GM21360 (cell line): ENCODE results near the gene FAM110D.

Source experiments
- ATAC-seq: cut with Tn5 transposase; IDR thresholded peaks from one replicate; pipeline ENCODE4 v1.9.1; 2021; ENCODE audit warnings: mild to moderate bottlenecking, moderate library complexity; ENCODE audit not compliant: unreplicated experiment

FAM110D gene

GRCh38 chr1:26127235-26128163 lies 31.4 kb upstream of the FAM110D start:
- ATAC-seq = no peak

- no peak for ATAC-seq
Observed at GRCh38 chr1:26129778-26130177, 29.1 kb upstream of the FAM110D start.

- no peak for ATAC-seq
Observed at GRCh38 chr1:26130695-26131094, 28.2 kb upstream of the FAM110D start.

- no peak for ATAC-seq
Observed at GRCh38 chr1:26132128-26132833, 26.6 kb upstream of the FAM110D start.

DNA sequence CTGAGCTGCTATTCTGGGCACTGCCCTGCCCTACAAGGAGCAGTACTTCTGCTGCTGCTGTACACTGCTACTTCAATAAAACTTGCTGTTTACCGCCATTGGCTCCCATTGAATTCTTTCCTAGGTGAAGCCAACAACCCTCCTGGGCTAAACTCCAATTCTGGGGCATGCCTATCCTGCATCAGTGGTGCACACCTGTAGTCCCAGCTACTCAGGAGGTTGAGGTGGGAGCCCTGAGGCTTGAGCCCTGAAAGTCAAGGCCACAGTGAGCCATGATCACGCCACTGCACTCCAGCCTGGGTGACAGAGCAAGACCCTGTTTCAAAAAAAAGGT lies 26.1 kb upstream of the FAM110D start:
- ATAC-seq = no peak

DNA sequence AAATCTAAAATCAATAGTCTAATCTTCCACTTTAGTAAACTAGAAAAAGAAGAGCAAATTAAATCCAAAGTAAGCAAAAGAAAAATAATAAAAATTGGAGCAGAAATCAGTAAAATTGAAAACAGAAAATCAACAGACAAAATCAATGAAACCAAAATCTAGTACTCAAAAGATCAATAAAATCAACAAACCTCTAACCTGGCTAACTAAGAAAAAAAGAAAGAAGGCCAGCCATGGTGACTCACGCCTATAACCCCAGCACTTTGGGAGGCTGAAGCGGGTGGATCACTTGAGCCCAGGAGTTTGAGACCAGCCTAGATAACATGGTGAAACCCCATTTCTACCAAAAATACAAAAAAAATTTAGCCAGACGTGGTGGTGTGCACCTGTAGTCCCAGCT lies 24.4 kb upstream of the FAM110D start:
- ATAC-seq = no peak

DNA sequence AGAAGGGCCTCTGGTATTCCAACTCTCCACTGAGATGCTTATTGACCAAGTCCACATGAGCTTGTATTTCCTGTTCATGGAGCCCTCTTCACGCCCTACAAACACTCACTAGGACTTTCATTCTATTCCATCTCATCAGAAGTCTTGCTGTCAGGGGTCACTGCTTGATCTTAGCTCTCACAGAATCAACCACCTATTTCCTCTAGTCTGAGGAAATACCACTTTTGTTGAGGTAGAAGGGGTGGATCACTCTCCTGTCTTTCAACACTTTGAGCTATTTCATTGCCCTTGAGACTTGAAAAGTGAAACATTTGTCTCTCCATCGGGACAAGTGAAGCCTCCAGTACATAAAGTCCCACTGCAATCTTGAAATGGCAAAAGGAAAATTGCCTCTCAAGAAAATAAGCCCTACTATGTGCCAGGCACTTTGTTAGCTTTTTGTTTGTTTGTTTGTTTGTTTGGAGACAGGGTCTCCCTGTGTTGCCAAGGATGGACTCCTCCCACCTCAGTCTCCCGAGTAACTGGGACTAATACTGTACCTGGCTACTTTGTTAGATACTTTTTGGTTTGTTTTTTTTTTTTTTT lies 19.8 kb upstream of the FAM110D start:
- no peak for ATAC-seq

- ATAC-seq = no peak
Observed at GRCh38 chr1:26142159-26142558, 16.7 kb upstream of the FAM110D start.

DNA sequence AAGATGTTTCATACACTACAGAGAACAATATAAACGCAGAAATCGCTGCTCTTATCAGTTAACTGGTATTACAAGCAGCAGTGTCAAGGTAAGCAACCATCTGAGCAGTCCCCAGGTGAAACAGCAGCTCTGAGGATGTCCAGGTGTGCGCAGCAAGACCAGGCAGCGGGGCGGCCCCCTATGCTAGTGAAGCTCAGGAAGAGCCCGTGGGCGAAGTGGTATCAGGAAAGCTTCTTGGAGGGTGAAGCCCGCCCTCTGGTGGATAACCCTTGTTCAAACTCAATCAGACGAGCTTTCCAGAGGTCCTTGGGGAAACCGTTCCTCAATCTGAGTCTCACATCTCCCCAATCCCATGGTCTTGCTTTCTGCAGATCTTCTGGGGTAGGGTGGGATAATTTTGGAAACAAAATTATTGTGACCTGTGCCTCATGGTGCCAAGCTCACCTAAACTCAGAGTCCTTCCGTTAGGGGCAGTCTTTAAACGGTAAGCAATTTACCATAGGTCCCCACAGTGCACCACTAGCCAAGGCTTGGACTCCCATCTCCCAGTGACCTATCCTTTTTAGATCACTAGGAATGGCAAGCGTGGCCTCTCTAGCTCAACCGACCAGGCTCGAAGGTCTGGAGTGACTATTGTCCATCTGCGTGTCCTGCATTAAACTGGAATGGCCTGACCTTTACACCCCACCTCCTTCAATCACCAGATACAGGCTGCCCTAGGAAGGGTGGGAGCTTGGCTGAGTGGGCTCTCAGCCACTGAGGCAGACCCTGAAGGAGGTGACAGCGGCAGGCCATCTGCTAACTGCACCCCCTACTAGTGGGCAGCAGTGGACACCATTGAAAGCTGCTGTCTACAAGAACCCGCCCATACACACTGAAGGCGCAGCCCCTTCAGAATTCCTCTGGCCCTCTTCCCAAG lies 13.6 kb upstream of the FAM110D start:
- ATAC-seq = no peak

DNA sequence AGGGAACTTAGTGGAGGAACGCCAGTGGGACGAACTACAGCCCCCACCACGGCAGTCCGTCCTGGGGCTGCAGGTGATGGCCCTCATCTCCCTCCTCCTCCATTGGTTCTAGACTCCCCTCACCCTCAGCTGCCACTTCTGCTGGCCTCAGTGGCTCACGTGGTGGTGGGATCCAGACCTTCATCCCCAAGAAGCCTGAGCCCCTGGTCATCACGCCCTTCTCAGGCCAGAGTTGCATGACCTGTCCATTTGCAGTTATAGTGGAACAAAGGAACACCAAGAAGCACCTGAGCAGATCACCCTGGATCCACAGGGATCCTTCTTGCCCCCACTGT lies 13.0 kb upstream of the FAM110D start:
- no peak for ATAC-seq

- no peak for ATAC-seq
Observed at GRCh38 chr1:26148887-26149286, 10.0 kb upstream of the FAM110D start.

GRCh38 chr1:26153966-26154532 lies 4.8 kb upstream of the FAM110D start:
- no peak for ATAC-seq

- ATAC-seq = no peak
Observed at GRCh38 chr1:26154750-26155149, 4.1 kb upstream of the FAM110D start.

- no peak for ATAC-seq
Observed at GRCh38 chr1:26155370-26156284, 3.3 kb upstream of the FAM110D start.

DNA sequence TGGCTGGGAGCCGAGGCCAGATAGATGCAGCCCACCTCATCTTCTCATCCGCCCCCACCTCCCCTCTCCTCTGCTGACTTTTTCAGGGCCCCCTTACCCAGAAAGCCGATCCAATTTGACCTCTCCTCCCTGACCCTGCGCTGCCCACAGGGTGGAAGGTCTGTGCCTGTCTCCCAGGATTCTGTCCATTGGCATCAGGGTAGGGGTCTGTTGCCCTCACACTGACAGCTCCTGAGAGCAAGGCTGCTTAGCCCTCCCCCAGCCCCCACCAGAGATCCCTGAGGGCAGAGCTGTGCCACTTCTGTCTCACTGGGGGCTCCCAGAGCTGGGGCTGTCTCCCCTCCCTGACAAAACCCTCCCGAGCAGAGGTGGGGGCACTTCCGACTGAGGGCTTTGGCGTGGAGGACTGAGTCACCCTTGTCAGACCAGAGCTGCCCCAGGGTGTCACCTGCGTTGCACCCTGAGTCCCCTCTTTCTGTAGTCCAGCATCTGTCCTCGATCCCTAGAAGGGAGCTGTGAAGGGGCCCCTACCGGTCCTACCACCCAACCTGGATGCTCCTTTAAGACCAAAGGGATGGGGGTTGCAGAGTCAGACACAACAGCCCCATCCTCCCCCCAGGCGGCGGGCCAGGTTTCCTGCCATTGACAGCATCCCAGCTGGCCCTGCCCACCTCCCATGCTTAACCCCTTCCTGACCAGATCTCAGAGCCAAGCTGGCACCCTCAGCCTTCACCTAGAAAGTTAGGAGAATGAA lies 2.4 kb upstream of the FAM110D start:
- no peak for ATAC-seq

DNA sequence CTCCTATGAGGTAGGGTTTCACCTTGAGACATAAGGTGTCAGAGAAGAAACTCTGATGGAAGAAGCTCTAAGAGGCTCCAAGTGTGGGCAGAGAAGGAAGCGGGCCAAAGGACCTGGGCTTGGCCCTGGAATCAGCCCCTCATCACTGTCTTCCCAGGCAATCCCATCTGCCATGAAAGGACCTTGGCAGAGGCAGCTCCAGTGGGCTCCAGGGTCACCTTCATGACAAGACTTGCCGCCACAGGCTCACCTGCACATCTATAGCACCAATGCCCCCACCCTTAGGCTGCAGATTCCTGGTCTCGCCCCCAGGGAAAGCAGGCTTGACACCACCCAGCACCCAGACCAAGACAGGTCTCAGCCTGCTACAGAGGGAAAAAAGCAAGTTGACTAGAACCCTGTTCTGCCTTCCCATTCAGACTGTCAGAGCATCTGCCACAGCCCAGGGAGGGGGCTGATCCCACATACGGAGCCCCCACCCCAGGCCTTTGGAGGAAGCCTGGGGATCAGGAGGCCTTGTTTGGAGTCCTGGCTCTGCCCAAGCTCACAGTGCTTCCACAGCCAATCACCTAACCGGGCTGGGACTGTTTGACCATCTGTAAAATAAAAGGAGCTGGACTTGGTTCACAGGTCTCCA lies 490 bp upstream of the FAM110D start:
- ATAC-seq = no peak

- ATAC-seq = no peak
Observed at GRCh38 chr1:26159743-26160039, 812 bp downstream of the FAM110D start.

- ATAC-seq = no peak
Observed at GRCh38 chr1:26160527-26161414, 1.9 kb downstream of the FAM110D start.
